Nephron (organoid): ENCODE measurements around the gene ZBTB8OS.

Experiments
- H3K27ac Mint-ChIP-seq, 3 experiments: 2 replicates each; pipeline ENCODE4 v1.8.0; 2020; ENCODE audit warnings: mixed read lengths in 3 of 3, mild to moderate bottlenecking in 2 of 3, moderate library complexity in 1 of 3
- H3K27me3 Mint-ChIP-seq: 2 replicates; pipeline ENCODE4 v1.8.0; 2021; ENCODE audit warnings: low read depth, mild to moderate bottlenecking, moderate library complexity, mixed read lengths
- H3K36me3 Mint-ChIP-seq: 2 replicates; pipeline ENCODE4 v1.8.0; 2020; ENCODE audit warnings: low read depth, mixed read lengths
- H3K4me1 Mint-ChIP-seq: 2 replicates; pipeline ENCODE4 v1.8.0; 2020; ENCODE audit warnings: mixed read lengths
- H3K4me3 Mint-ChIP-seq, 3 experiments: 2 replicates each; pipeline ENCODE4 v1.8.0; 2020; ENCODE audit warnings: mild to moderate bottlenecking in 3 of 3, mixed read lengths in 3 of 3, moderate library complexity in 2 of 3
- H3K9me3 Mint-ChIP-seq: 2 replicates; pipeline ENCODE4 v1.8.0; 2020; ENCODE audit warnings: mixed read lengths
- TF ChIP-seq, protein P1 (sequence below), 3 experiments: fragments of 200-600 bp; sonication (generic); IDR thresholded peaks; one replicate each; pipeline ENCODE4 v1.5.0; 2021; ENCODE audit warnings: antibody characterized with exemption in 3 of 3; ENCODE audit not compliant: unreplicated experiment in 3 of 3

Gene ZBTB8OS

GRCh38 chr1:32605711-32606424 is 44.5 kb downstream of the ZBTB8OS start:
- H3K4me3 Mint-ChIP-seq, result no peak overlapping the region
- H3K4me1 Mint-ChIP-seq, result no peaks in the 10 kb centered on the region
- TF ChIP-seq, protein P1, sequence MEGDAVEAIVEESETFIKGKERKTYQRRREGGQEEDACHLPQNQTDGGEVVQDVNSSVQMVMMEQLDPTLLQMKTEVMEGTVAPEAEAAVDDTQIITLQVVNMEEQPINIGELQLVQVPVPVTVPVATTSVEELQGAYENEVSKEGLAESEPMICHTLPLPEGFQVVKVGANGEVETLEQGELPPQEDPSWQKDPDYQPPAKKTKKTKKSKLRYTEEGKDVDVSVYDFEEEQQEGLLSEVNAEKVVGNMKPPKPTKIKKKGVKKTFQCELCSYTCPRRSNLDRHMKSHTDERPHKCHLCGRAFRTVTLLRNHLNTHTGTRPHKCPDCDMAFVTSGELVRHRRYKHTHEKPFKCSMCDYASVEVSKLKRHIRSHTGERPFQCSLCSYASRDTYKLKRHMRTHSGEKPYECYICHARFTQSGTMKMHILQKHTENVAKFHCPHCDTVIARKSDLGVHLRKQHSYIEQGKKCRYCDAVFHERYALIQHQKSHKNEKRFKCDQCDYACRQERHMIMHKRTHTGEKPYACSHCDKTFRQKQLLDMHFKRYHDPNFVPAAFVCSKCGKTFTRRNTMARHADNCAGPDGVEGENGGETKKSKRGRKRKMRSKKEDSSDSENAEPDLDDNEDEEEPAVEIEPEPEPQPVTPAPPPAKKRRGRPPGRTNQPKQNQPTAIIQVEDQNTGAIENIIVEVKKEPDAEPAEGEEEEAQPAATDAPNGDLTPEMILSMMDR (IDR thresholded peaks at IDR 0.05; ENCODE audit: unreplicated experiment in 3 of 3), result no peak
- H3K27me3 Mint-ChIP-seq, result no peaks in the 10 kb centered on the region
- H3K27ac Mint-ChIP-seq, result no peak overlapping the region
- H3K36me3 Mint-ChIP-seq, result peaks cover 7% of the 10 kb centered on the region
- no peaks in the 10 kb centered on the region for H3K9me3 Mint-ChIP-seq

- H3K4me3 Mint-ChIP-seq, result no peak overlapping the region
- peaks cover 24% of the 10 kb centered on the region for H3K36me3 Mint-ChIP-seq
- H3K27ac Mint-ChIP-seq, result no peak overlapping the region
- TF ChIP-seq, protein P1 (IDR thresholded peaks at IDR 0.05; ENCODE audit: unreplicated experiment in 3 of 3), result no peak
- no peaks in the 10 kb centered on the region for H3K4me1 Mint-ChIP-seq
- no peaks in the 10 kb centered on the region for H3K27me3 Mint-ChIP-seq
- H3K9me3 Mint-ChIP-seq, result no peaks in the 10 kb centered on the region
These were observed 50.3 kb downstream of the ZBTB8OS start for GRCh38 chr1:32600034-32600433.

GRCh38 chr1:32592943-32593342 is 57.4 kb downstream of the ZBTB8OS start:
- Mint-ChIP-seq H3K4me3 (no peak overlapping the region), H3K9me3 (no peaks in the 10 kb centered on the region), H3K27ac (no peak overlapping the region), H3K36me3 (peaks cover 32% of the 10 kb centered on the region), H3K4me1 (no peaks in the 10 kb centered on the region), H3K27me3 (no peaks in the 10 kb centered on the region)
- TF ChIP-seq, protein P1 (IDR thresholded peaks at IDR 0.05; ENCODE audit: unreplicated experiment in 3 of 3), result no peak

DNA sequence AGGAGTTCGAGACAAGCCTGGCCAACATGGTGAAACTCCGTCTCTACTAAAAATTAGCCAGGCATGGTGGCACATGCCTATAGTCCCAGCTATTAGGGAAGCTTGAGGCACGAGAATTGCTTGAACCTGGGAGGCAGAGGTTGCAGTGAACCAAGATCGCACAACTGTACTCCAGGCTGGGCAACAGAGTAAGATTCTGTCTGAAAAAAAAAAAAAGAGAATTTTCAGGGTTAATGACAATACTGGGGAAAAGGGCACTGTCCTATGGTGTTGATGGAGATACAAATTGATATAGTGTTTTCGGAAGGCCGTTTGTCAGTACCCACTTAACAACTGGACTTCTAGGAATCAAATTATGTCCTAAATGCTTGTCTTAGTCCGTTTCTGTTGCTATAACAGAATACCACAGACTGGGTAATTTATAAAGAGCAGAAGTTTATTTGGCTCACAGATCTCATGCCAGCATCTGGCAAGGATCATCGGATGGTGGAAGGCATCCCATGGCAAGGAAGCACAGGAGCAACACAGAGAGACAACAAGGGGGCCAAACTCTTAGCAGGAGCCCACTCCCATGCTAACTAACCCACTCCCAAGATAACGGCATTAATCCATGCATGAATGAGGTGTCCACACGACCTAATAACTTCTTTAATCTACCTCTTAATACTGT is 69.9 kb downstream of the ZBTB8OS start:
- TF ChIP-seq, protein P1 (IDR thresholded peaks at IDR 0.05; ENCODE audit: unreplicated experiment in 3 of 3), result no peak
- no peaks in the 10 kb centered on the region for H3K9me3 Mint-ChIP-seq
- H3K27ac Mint-ChIP-seq, result no peak overlapping the region
- H3K36me3 Mint-ChIP-seq, result peaks cover 7% of the 10 kb centered on the region
- no peaks in the 10 kb centered on the region for H3K27me3 Mint-ChIP-seq
- no peak overlapping the region for H3K4me3 Mint-ChIP-seq
- H3K4me1 Mint-ChIP-seq, result no peaks in the 10 kb centered on the region
